ENCODE measurements around the gene GIPC1. TPM values are rescaled to one million over a fixed set of nuclear protein-coding genes. Genes with fewer than 3 reads are reported as not detected.

The GIPC1 gene
- total RNA-seq, 1 donor from 2014 or later: 327 TPM

DNA sequence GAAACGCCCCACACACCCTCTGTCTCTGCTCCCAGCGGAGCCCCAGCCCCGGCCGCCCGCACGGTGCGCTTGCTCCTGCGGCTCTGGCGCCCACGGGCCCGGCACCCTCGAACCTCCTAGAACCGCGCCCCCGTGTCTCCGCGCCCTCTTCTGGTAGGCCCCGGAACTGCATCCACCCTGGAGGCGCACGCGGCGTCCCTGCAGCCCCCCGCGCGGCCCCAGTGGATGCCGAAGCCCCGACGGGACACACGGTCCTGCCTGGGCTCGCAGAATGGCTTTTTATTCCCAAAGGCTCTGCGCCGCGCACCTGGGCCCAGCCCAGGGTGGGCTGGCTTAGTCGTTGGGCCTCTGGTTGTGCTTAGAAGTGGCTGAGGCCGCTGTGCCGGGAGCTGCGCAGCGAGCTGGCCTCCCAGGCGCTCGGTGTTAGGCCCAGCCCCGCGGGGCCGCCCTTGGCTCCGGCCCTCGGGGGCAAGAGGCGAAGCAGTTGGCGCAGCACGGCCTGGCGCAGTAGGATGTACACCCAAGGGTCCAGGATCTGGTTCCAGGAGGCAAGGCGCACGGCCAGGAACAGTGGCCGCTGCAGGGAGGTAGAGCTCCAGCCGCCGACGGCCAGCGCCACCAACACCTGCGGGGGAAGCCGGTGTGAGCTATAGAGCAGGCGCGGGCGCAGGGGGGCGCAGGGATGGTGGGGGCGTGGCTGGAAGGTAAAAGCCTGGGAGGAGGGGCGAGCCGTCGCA lies 23.6 kb downstream of the GIPC1 start:
- no peak for DNase-seq (ENCODE audit: low read depth)
- no peak overlapping the region for H3K4me3 ChIP-seq (ENCODE audit: low read depth, low read length)
- FAIRE-seq: no peak

DNA sequence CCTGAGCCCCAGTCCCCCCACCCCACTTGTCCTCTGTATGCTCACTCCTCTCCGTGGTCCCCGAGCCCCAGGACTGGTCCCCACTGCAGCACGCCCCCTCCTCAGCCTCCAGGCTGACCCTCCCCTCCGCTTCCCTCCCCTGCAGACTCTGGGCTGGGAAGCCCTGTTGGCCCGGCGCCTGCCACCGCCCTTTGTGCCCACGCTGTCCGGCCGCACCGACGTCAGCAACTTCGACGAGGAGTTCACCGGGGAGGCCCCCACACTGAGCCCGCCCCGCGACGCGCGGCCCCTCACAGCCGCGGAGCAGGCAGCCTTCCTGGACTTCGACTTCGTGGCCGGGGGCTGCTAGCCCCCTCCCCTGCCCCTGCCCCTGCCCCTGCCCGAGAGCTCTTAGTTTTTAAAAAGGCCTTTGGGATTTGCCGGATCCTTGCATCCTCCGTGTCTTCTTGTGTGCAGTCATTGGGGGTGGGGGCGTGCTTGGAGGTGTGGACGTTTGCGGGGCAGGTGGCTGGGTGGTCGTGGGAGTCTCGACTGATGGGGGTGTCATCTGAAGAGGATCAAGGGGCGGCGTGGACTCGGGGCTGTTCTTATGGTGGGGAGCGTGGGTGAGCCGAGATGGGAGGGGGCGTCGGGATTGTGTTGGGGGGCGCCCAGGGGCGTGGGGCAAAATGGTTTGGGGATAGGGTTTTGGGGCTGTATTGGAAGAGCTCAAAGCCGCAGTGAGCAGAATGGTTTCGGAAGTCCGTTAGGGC lies 24.3 kb downstream of the GIPC1 start:
- no peak overlapping the region for H3K4me3 ChIP-seq (ENCODE audit: low read depth, low read length)

More for the DNA sequence above, 23.6 kb downstream of the GIPC1 start:
- H3K27me3 ChIP-seq (ENCODE audit: control insufficient read depth, insufficient read depth, low read length): peaks cover 1% of the 10 kb centered on the region
- H3K36me3 ChIP-seq (ENCODE audit: control insufficient read depth, insufficient read depth, low read length): peaks cover under 1% of the 10 kb centered on the region
- TF ChIP-seq, protein P1, sequence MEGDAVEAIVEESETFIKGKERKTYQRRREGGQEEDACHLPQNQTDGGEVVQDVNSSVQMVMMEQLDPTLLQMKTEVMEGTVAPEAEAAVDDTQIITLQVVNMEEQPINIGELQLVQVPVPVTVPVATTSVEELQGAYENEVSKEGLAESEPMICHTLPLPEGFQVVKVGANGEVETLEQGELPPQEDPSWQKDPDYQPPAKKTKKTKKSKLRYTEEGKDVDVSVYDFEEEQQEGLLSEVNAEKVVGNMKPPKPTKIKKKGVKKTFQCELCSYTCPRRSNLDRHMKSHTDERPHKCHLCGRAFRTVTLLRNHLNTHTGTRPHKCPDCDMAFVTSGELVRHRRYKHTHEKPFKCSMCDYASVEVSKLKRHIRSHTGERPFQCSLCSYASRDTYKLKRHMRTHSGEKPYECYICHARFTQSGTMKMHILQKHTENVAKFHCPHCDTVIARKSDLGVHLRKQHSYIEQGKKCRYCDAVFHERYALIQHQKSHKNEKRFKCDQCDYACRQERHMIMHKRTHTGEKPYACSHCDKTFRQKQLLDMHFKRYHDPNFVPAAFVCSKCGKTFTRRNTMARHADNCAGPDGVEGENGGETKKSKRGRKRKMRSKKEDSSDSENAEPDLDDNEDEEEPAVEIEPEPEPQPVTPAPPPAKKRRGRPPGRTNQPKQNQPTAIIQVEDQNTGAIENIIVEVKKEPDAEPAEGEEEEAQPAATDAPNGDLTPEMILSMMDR (IDR thresholded peaks at IDR 0.05; ENCODE audit: insufficient read depth, low read length, severe bottlenecking): peak; percentile 85

DNA sequence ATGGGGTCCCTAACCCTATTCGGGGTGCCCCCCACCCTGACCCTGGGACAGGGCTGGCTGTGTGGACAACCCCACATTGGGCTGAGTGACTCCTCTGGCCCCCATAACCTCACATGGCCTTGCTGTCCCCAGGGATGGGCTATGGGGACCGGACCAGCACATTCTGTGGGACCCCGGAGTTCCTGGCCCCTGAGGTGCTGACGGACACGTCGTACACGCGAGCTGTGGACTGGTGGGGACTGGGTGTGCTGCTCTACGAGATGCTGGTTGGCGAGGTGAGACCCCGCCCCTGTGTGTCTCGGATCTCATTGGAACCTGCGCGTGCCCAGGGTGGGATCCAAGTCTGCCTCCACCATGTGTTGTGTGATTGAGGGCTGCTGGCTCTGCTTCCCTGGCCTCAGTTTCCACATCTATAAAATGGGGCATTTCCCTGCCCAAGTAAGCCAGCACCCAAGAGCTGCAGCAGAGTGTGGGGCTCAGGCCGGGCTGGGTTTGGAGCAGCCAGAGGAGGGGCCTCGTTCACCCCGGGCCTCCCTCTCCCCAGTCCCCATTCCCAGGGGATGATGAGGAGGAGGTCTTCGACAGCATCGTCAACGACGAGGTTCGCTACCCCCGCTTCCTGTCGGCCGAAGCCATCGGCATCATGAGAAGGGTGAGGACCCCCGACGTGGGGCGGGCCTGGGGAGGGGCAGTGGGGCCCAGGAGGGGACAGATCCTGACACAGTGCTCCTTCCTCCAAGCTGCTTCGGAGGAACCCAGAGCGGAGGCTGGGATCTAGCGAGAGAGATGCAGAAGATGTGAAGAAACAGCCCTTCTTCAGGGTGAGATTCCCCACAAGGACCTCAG lies 25.7 kb downstream of the GIPC1 start:
- DNase-seq (ENCODE audit: low read depth) (no peak), FAIRE-seq (no peak)
- Histone ChIP-seq H3K4me3 (ENCODE audit: low read depth, low read length) (no peak overlapping the region), H3K36me3 (ENCODE audit: control insufficient read depth, insufficient read depth, low read length) (no peaks in the 10 kb centered on the region), H3K27me3 (ENCODE audit: control insufficient read depth, insufficient read depth, low read length) (peaks cover 1% of the 10 kb centered on the region)
- TF ChIP-seq, protein P1 (IDR thresholded peaks at IDR 0.05; ENCODE audit: insufficient read depth, low read length, severe bottlenecking): no peak

More for the DNA sequence above, 24.3 kb downstream of the GIPC1 start:
- FAIRE-seq: no peak
- H3K27me3 ChIP-seq (ENCODE audit: control insufficient read depth, insufficient read depth, low read length): peaks cover 1% of the 10 kb centered on the region
- TF ChIP-seq, protein P1 (IDR thresholded peaks at IDR 0.05; ENCODE audit: insufficient read depth, low read length, severe bottlenecking): no peak
- DNase-seq (ENCODE audit: low read depth): no peak
- no peaks in the 10 kb centered on the region for H3K36me3 ChIP-seq (ENCODE audit: control insufficient read depth, insufficient read depth, low read length)

DNA sequence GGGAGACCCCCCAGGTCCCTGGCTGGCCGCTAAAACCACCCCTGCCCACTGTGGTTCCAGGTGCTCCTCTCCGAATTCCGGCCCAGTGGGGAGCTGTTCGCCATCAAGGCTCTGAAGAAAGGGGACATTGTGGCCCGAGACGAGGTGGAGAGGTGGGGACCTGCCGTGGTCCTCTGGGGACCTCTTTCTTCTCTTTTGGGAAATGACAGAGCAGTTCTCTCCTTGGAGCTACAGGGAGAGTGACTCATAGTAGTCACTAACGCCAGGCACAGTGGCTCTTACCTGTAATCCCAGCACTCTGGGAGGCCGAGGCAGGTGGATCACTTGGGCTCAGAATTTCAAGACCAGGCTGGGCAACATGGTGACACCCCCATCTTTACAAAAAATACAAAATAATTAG lies 28.1 kb downstream of the GIPC1 start:
- TF ChIP-seq, protein P1 (IDR thresholded peaks at IDR 0.05; ENCODE audit: insufficient read depth, low read length, severe bottlenecking): peak; percentile 19
- FAIRE-seq (no peak), DNase-seq (ENCODE audit: low read depth) (no peak)
- Histone ChIP-seq H3K27me3 (ENCODE audit: control insufficient read depth, insufficient read depth, low read length) (no peaks in the 10 kb centered on the region), H3K36me3 (ENCODE audit: control insufficient read depth, insufficient read depth, low read length) (no peaks in the 10 kb centered on the region), H3K4me3 (ENCODE audit: low read depth, low read length) (no peak overlapping the region)

DNA sequence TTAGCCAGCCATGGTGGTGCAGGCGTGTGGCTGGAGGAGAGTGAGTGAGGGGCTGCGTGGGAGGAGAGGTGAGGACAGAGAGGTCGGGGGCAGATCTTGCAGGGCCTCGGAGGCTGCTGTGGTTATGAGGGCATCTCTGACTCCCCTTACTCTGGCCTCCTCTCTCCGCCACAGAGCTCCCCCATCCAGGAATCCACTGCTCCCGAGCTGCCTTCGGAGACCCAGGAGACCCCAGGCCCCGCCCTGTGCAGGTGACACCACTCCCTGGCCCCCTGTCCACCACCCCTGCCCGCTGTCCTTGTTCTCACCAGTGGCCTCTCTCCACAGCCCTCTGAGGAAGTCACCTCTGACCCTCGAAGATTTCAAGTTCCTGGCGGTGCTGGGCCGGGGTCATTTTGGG lies 28.5 kb downstream of the GIPC1 start:
- H3K27me3 ChIP-seq (ENCODE audit: control insufficient read depth, insufficient read depth, low read length): no peaks in the 10 kb centered on the region
- no peak for DNase-seq (ENCODE audit: low read depth)
- FAIRE-seq: no peak
- TF ChIP-seq, protein P1 (IDR thresholded peaks at IDR 0.05; ENCODE audit: insufficient read depth, low read length, severe bottlenecking): no peak
- no peaks in the 10 kb centered on the region for H3K36me3 ChIP-seq (ENCODE audit: control insufficient read depth, insufficient read depth, low read length)
- no peak overlapping the region for H3K4me3 ChIP-seq (ENCODE audit: low read depth, low read length)

Measured in bronchial epithelial cell (primary cell).